ENCODE results near the gene PDE4B.
"Not testable (repeated sequence)": the region's sequence is repeated elsewhere in the genome, so short reads cannot be mapped to it uniquely, and the experiment has no call there.

PDE4B gene

GRCh38 chr1:65958561-65959350, 166.1 kb downstream of the PDE4B start:
- DNase-seq: peak; percentile 23 to 80

GRCh38 chr1:65959896-65960567, 167.3 kb downstream of the PDE4B start:
- DNase-seq: no peak

GRCh38 chr1:65963156-65963888, 170.6 kb downstream of the PDE4B start:
- no peak for DNase-seq

- DNase-seq: no peak
These were observed 171.4 kb downstream of the PDE4B start for GRCh38 chr1:65964123-65964522.

- DNase-seq: no peak
These were observed 172.7 kb downstream of the PDE4B start for GRCh38 chr1:65965112-65965996.

GRCh38 chr1:65967492-65967891, 174.8 kb downstream of the PDE4B start:
- DNase-seq: not testable (repeated sequence)

GRCh38 chr1:65971547-65971946, 178.9 kb downstream of the PDE4B start:
- DNase-seq: no peak

- no peak for DNase-seq
These were observed 183.0 kb downstream of the PDE4B start for GRCh38 chr1:65975708-65976107.

- peak in 1 of 2 experiments; percentile 43 for DNase-seq
These were observed 186.7 kb downstream of the PDE4B start for GRCh38 chr1:65979136-65980044.

GRCh38 chr1:65980237-65980636, 187.5 kb downstream of the PDE4B start:
- DNase-seq: no peak

GRCh38 chr1:65983500-65983899, 190.8 kb downstream of the PDE4B start:
- DNase-seq: no peak

- DNase-seq: no peak
These were observed 192.8 kb downstream of the PDE4B start for GRCh38 chr1:65985393-65986066.

GRCh38 chr1:65986146-65986545, 193.5 kb downstream of the PDE4B start:
- DNase-seq: no peak

GRCh38 chr1:65990161-65990560, 197.5 kb downstream of the PDE4B start:
- no peak for DNase-seq

GRCh38 chr1:65991694-65992093, 199.0 kb downstream of the PDE4B start:
- no peak for DNase-seq

- peak in 1 of 2 experiments; percentile 2 for DNase-seq
These were observed 199.6 kb downstream of the PDE4B start for GRCh38 chr1:65992165-65992821.

GRCh38 chr1:65992831-65993271, 200.2 kb downstream of the PDE4B start:
- DNase-seq: no peak

- no peak for DNase-seq
These were observed 201.5 kb downstream of the PDE4B start for GRCh38 chr1:65994223-65994622.

GRCh38 chr1:65995336-65995735, 202.6 kb downstream of the PDE4B start:
- no peak for DNase-seq

GRCh38 chr1:65995928-65996327, 203.2 kb downstream of the PDE4B start:
- no peak for DNase-seq
